D721Med (cell line): ENCODE data around the gene CCDC197.

Source experiments
- DNase-seq: peaks from one replicate; pipeline ENCODE4 v3.0.0; 2011; ENCODE audit warnings: low spot score; ENCODE audit not compliant: insufficient read length
- FAIRE-seq: peaks from 2 replicates; lab custom pipeline; 2011; peaks lifted over from hg19 to GRCh38; lab: Jason Lieb, UNC
- TF ChIP-seq, protein P1 (sequence below): IDR thresholded peaks from 2 replicates; pipeline ENCODE4 v1.5.1; 2012; ENCODE audit warnings: mild to moderate bottlenecking, control low read depth; ENCODE audit not compliant: insufficient read depth; ENCODE audit errors: missing control alignments

The CCDC197 gene

GRCh38 chr14:93967637-93968250 lies 29.4 kb upstream of the CCDC197 start:
- TF ChIP-seq, protein P1, sequence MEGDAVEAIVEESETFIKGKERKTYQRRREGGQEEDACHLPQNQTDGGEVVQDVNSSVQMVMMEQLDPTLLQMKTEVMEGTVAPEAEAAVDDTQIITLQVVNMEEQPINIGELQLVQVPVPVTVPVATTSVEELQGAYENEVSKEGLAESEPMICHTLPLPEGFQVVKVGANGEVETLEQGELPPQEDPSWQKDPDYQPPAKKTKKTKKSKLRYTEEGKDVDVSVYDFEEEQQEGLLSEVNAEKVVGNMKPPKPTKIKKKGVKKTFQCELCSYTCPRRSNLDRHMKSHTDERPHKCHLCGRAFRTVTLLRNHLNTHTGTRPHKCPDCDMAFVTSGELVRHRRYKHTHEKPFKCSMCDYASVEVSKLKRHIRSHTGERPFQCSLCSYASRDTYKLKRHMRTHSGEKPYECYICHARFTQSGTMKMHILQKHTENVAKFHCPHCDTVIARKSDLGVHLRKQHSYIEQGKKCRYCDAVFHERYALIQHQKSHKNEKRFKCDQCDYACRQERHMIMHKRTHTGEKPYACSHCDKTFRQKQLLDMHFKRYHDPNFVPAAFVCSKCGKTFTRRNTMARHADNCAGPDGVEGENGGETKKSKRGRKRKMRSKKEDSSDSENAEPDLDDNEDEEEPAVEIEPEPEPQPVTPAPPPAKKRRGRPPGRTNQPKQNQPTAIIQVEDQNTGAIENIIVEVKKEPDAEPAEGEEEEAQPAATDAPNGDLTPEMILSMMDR = no peak
- FAIRE-seq (no peak), DNase-seq (no peak)

DNA sequence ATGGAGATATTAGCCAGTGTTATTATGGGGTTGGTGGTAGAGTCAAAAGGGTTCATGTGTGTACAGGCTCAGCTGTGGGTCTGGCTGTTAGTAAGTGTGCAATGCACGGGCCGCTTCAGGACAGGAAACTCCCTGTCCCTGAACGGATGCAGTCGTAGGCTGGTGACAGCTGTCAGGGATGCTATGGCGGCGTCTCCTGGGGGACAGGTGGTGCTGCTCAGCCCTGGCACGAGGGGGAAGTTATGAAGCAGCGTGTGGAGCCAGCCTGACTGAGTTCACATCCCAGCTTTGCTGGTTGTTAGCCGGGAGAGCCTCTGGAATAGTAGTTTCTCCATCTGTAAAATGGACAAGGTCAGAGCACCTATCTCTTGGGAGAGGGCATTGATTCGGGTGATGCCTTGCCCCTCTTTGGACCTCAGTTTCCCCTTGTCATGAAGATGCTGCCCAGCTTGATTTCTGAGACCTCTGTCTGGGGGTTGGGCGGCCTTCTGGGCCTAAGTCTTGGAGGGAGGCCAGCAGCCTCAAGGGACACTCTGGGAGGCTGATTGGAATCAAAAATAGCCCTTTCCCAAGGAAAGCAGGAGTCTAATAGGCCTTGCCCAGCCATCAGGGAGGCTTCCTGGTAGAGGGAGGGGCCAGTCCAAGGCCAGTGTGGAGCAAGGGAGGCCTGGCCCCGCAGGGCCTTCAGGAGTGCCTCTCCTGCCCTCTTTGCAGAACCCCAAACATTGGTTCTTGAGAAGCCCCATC lies 27.8 kb upstream of the CCDC197 start:
- FAIRE-seq (no peak), DNase-seq (no peak)
- TF ChIP-seq, protein P1 = no peak

- TF ChIP-seq, protein P1 = peak; percentile 4
- no peak for DNase-seq
- FAIRE-seq = no peak
Measured at GRCh38 chr14:93970585-93970964, 26.5 kb upstream of the CCDC197 start.

DNA sequence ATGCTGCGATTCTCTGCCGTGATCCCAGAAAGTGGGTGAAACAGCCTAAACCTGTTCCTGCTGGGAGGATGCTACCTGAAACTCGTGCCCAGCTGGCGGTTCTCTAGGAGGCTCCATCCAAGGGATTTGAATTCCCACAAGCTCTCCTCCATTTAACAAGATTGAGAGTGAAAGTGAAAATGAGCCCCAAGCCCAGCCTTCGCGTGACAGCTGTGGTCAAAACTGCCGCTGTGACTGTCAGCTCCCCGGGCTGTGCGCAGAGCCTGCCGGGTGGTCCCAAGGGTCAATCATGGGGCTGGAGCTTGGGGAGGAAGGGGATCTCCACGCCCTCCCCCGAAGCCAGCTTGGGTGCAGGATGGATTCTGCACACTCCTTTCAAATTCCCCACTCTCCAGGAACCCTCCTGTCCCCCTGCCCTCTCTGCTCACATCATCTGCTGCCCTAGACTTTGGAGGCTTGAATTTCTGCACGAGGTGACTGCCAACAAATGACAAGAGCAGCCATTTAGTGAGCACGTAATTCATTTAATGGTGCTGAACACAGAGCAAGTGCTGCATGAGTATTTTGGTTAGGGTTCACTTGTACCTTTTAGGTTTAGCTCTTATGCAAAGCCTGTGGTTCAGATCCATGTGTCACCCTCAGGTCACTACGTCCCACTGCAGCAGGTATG lies 26.0 kb upstream of the CCDC197 start:
- TF ChIP-seq, protein P1 = no peak
- DNase-seq = no peak
- FAIRE-seq = no peak

- TF ChIP-seq, protein P1 = no peak
- DNase-seq (no peak), FAIRE-seq (no peak)
Measured at GRCh38 chr14:93971635-93972027, 25.5 kb upstream of the CCDC197 start.

GRCh38 chr14:93972618-93973205 lies 24.4 kb upstream of the CCDC197 start:
- no peak for FAIRE-seq
- DNase-seq = no peak
- TF ChIP-seq, protein P1 = no peak
